ENCODE measurements around the gene ZNF500.
"Not testable (repeated sequence)": the region's sequence is repeated elsewhere in the genome, so short reads cannot be mapped to it uniquely, and the experiment has no call there.

ZNF500 gene

GRCh38 chr16:4796982-4797804 lies 30.2 kb upstream of the ZNF500 start:
- no peak overlapping the region for H3K4me3 ChIP-seq (ENCODE audit: low read depth, low read length)

GRCh38 chr16:4795828-4796572 lies 29.0 kb upstream of the ZNF500 start:
- H3K4me3 ChIP-seq (ENCODE audit: low read depth, low read length): no peak overlapping the region

- no peak within 1 kb of the TSS for H3K4me3 ChIP-seq (ENCODE audit: low read depth, low read length)
Measured at GRCh38 chr16:4795181-4795827, 28.3 kb upstream of the ZNF500 start, which contains the start of gene SMIM22. SMIM22 (plus strand) TSS chr16:4795369; CDS start chr16:4795735, 366 bp downstream.

GRCh38 chr16:4792951-4793513 lies 26.1 kb upstream of the ZNF500 start:
- no peak overlapping the region for H3K4me3 ChIP-seq (ENCODE audit: low read depth, low read length)

GRCh38 chr16:4790871-4791270 lies 23.9 kb upstream of the ZNF500 start:
- no peak overlapping the region for H3K4me3 ChIP-seq (ENCODE audit: low read depth, low read length)

- H3K4me3 ChIP-seq (ENCODE audit: low read depth, low read length): no peak overlapping the region
Measured at GRCh38 chr16:4790261-4790660, 23.3 kb upstream of the ZNF500 start.

GRCh38 chr16:4788910-4789309 lies 21.9 kb upstream of the ZNF500 start:
- H3K4me3 ChIP-seq (ENCODE audit: low read depth, low read length): no peak overlapping the region

GRCh38 chr16:4788489-4788889 lies 21.5 kb upstream of the ZNF500 start:
- H3K4me3 ChIP-seq (ENCODE audit: low read depth, low read length): no peak overlapping the region

GRCh38 chr16:4787627-4788482 lies 20.9 kb upstream of the ZNF500 start, which contains the start of gene SEPTIN12:
SEPTIN12 (minus strand) TSS chr16:4788345; CDS start chr16:4787645, 700 bp downstream.
- H3K4me3 ChIP-seq (ENCODE audit: low read depth, low read length): no peak within 1 kb of the TSS

- no peak overlapping the region for H3K4me3 ChIP-seq (ENCODE audit: low read depth, low read length)
Measured at GRCh38 chr16:4787068-4787467, 20.1 kb upstream of the ZNF500 start.

- no peak overlapping the region for H3K4me3 ChIP-seq (ENCODE audit: low read depth, low read length)
Measured at GRCh38 chr16:4785758-4786433, 18.9 kb upstream of the ZNF500 start.

GRCh38 chr16:4784444-4784987 lies 17.6 kb upstream of the ZNF500 start:
- not testable (repeated sequence) for H3K4me3 ChIP-seq (ENCODE audit: low read depth, low read length)

- no peak overlapping the region for H3K4me3 ChIP-seq (ENCODE audit: low read depth, low read length)
Measured at GRCh38 chr16:4783951-4784336, 17.0 kb upstream of the ZNF500 start.

GRCh38 chr16:4783251-4783950 lies 16.4 kb upstream of the ZNF500 start:
- H3K4me3 ChIP-seq (ENCODE audit: low read depth, low read length): no peak overlapping the region

- H3K4me3 ChIP-seq (ENCODE audit: low read depth, low read length): no peak overlapping the region
Measured at GRCh38 chr16:4780235-4780634, 13.3 kb upstream of the ZNF500 start.

GRCh38 chr16:4778050-4778392 lies 11.1 kb upstream of the ZNF500 start:
- no peak overlapping the region for H3K4me3 ChIP-seq (ENCODE audit: low read depth, low read length)

- H3K4me3 ChIP-seq (ENCODE audit: low read depth, low read length): no peak overlapping the region
Measured at GRCh38 chr16:4777339-4778049, 10.5 kb upstream of the ZNF500 start.

- H3K4me3 ChIP-seq (ENCODE audit: low read depth, low read length): no peak overlapping the region
Measured at GRCh38 chr16:4776141-4776705, 9.3 kb upstream of the ZNF500 start.
